KMS-11 (cell line): ENCODE measurements around the gene OR5H6.

Experiments
- H2AFZ ChIP-seq: fragments of 200-600 bp; sonication (generic); 2 replicates; pipeline ENCODE4 v1.6.1; 2016; ENCODE audit warnings: antibody characterized with exemption, mixed run types, low read depth
- H3K27ac ChIP-seq: fragments of 200-600 bp; sonication (generic); 2 replicates; pipeline ENCODE4 v1.6.1; 2016; ENCODE audit warnings: mild to moderate bottlenecking, mixed run types
- H3K27me3 ChIP-seq: fragments of 200-600 bp; sonication (generic); 2 replicates; pipeline ENCODE4 v1.6.1; 2017; ENCODE audit warnings: mild to moderate bottlenecking, low read depth, mixed run types, moderate library complexity; ENCODE audit not compliant: insufficient read depth
- H3K36me3 ChIP-seq: fragments of 200-600 bp; sonication (generic); 2 replicates; pipeline ENCODE4 v1.6.1; 2017; ENCODE audit warnings: mild to moderate bottlenecking, mixed run types; ENCODE audit not compliant: insufficient read depth
- H3K4me1 ChIP-seq: fragments of 200-600 bp; sonication (generic); 2 replicates; pipeline ENCODE4 v1.6.1; 2016; ENCODE audit warnings: mild to moderate bottlenecking, low read depth, mixed run types; ENCODE audit not compliant: poor library complexity, severe bottlenecking
- H3K4me2 ChIP-seq: fragments of 200-600 bp; sonication (generic); 2 replicates; pipeline ENCODE4 v1.7.0; 2016; ENCODE audit warnings: mild to moderate bottlenecking, mixed run types
- H3K4me3 ChIP-seq: fragments of 200-600 bp; sonication (generic); IDR thresholded peaks from 2 replicates; pipeline ENCODE4 v1.6.1; 2017; ENCODE audit warnings: low read depth, low read length, mixed read lengths; ENCODE audit not compliant: insufficient read depth
- H3K79me2 ChIP-seq: fragments of 200-600 bp; sonication (generic); 2 replicates; pipeline ENCODE4 v1.6.1; 2016; ENCODE audit warnings: low read depth, mixed run types; ENCODE audit not compliant: insufficient read depth
- H3K9ac ChIP-seq: fragments of 200-600 bp; sonication (generic); 2 replicates; pipeline ENCODE4 v1.6.1; 2016; ENCODE audit warnings: mild to moderate bottlenecking, mixed run types
- H4K20me1 ChIP-seq: fragments of 200-600 bp; sonication (generic); 2 replicates; pipeline ENCODE4 v1.6.1; 2016; ENCODE audit warnings: mild to moderate bottlenecking, mixed run types; ENCODE audit not compliant: insufficient read depth
- TF ChIP-seq, protein P1 (sequence below): fragments of 200-600 bp; sonication (generic); conservative IDR thresholded peaks from 2 replicates; pipeline ENCODE4 v1.6.1; 2017; ENCODE audit warnings: low read depth, mild to moderate bottlenecking, antibody characterized with exemption, low read length, moderate library complexity, mixed read lengths

The OR5H6 gene

GRCh38 chr3:98263944-98264343 lies at the start of gene OR5H6:
Gene OR5H6, plus strand, starts transcription at chr3:98264244. Its CDS starts 89 bp downstream, at chr3:98264333.
- Histone ChIP-seq H2AFZ (no peak within 1 kb of the TSS), H3K4me1 (no peaks in the 10 kb centered on the region), H3K9ac (no peak within 1 kb of the TSS), H3K27ac (no peak within 1 kb of the TSS), H3K4me3 (no peak within 1 kb of the TSS), H3K79me2 (no peaks in the 10 kb centered on the region), H4K20me1 (no peaks in the 10 kb centered on the region), H3K27me3 (no peaks in the 10 kb centered on the region), H3K4me2 (no peak within 1 kb of the TSS), H3K36me3 (no peaks in the 10 kb centered on the region)
- TF ChIP-seq, protein P1, sequence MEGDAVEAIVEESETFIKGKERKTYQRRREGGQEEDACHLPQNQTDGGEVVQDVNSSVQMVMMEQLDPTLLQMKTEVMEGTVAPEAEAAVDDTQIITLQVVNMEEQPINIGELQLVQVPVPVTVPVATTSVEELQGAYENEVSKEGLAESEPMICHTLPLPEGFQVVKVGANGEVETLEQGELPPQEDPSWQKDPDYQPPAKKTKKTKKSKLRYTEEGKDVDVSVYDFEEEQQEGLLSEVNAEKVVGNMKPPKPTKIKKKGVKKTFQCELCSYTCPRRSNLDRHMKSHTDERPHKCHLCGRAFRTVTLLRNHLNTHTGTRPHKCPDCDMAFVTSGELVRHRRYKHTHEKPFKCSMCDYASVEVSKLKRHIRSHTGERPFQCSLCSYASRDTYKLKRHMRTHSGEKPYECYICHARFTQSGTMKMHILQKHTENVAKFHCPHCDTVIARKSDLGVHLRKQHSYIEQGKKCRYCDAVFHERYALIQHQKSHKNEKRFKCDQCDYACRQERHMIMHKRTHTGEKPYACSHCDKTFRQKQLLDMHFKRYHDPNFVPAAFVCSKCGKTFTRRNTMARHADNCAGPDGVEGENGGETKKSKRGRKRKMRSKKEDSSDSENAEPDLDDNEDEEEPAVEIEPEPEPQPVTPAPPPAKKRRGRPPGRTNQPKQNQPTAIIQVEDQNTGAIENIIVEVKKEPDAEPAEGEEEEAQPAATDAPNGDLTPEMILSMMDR: no peak

GRCh38 chr3:98215051-98215450 lies 49.0 kb upstream of the OR5H6 start:
- Histone ChIP-seq H3K36me3 (no peaks in the 10 kb centered on the region), H3K79me2 (no peaks in the 10 kb centered on the region), H3K4me2 (no peak overlapping the region), H3K4me1 (no peaks in the 10 kb centered on the region), H3K27me3 (no peaks in the 10 kb centered on the region), H4K20me1 (no peaks in the 10 kb centered on the region), H3K9ac (no peak overlapping the region), H2AFZ (no peak overlapping the region), H3K27ac (no peak overlapping the region), H3K4me3 (no peak overlapping the region)
- TF ChIP-seq, protein P1: no peak

GRCh38 chr3:98223907-98224672 lies 40.0 kb upstream of the OR5H6 start:
- Histone ChIP-seq H3K27ac (no peak overlapping the region), H4K20me1 (no peaks in the 10 kb centered on the region), H3K4me1 (no peaks in the 10 kb centered on the region), H3K27me3 (no peaks in the 10 kb centered on the region), H3K4me2 (no peak overlapping the region), H3K4me3 (no peak overlapping the region), H3K79me2 (no peaks in the 10 kb centered on the region), H3K36me3 (no peaks in the 10 kb centered on the region), H2AFZ (no peak overlapping the region), H3K9ac (no peak overlapping the region)
- TF ChIP-seq, protein P1: no peak

GRCh38 chr3:98232489-98232888 lies 31.6 kb upstream of the OR5H6 start:
- no peak overlapping the region for H3K9ac ChIP-seq
- no peak overlapping the region for H3K4me2 ChIP-seq
- no peak overlapping the region for H2AFZ ChIP-seq
- no peak overlapping the region for H3K27ac ChIP-seq
- TF ChIP-seq, protein P1: no peak
- no peak overlapping the region for H3K4me3 ChIP-seq
- H3K27me3 ChIP-seq: no peaks in the 10 kb centered on the region
- H3K4me1 ChIP-seq: no peaks in the 10 kb centered on the region
- no peaks in the 10 kb centered on the region for H3K36me3 ChIP-seq
- H3K79me2 ChIP-seq: no peaks in the 10 kb centered on the region
- H4K20me1 ChIP-seq: no peaks in the 10 kb centered on the region
